WTC11 (cell line): Measurements from ENCODE around the gene G6PC3.

Experiments
- ATF6 ChIP-seq: sonication (generic); formaldehyde crosslinking; IDR thresholded peaks from 2 replicates; pipeline ENCODE4 v1.8.1; 2023; ENCODE audit warnings: mild to moderate bottlenecking, missing genetic modification reagents
- CTCF ChIP-seq: fragments of 200-600 bp; IDR thresholded peaks from 2 replicates; pipeline ENCODE4 v1.8.0; 2022; ENCODE audit warnings: antibody characterized with exemption
- IRF1 ChIP-seq: sonication (generic); formaldehyde crosslinking; IDR thresholded peaks from 2 replicates; pipeline ENCODE4 v1.8.0; 2023; ENCODE audit warnings: missing genetic modification reagents
- MAX ChIP-seq: sonication (generic); formaldehyde crosslinking; IDR thresholded peaks from 2 replicates; pipeline ENCODE4 v1.8.0; 2022; ENCODE audit warnings: mild to moderate bottlenecking, missing genetic modification reagents
- NR2C2 ChIP-seq: sonication (generic); formaldehyde crosslinking; IDR thresholded peaks from 2 replicates; pipeline ENCODE4 v1.8.0; 2022; ENCODE audit warnings: mild to moderate bottlenecking, missing genetic modification reagents
- STAT6 ChIP-seq: sonication (generic); formaldehyde crosslinking; conservative IDR thresholded peaks from 2 replicates; pipeline ENCODE4 v1.8.1; 2023; ENCODE audit warnings: mild to moderate bottlenecking, low read depth, missing genetic modification reagents, moderate library complexity
- ZNF263 ChIP-seq: sonication (generic); formaldehyde crosslinking; IDR thresholded peaks from 2 replicates; pipeline ENCODE4 v1.8.1; 2022; ENCODE audit warnings: low read depth, mild to moderate bottlenecking, moderate library complexity, missing genetic modification reagents

GRCh38 chr17:44083250-44083849 is 12.8 kb downstream of the G6PC3 start:
- TF ChIP-seq IRF1 = no peak
- no peak for TF ChIP-seq NR2C2 (CRISPR knock-in tag)
- no peak for TF ChIP-seq ATF6
- TF ChIP-seq CTCF = no peak
- TF ChIP-seq ZNF263 = no peak
- TF ChIP-seq MAX (CRISPR knock-in tag) = no peak
- TF ChIP-seq STAT6 (CRISPR knock-in tag) = no peak
